ENCODE data around the gene ZNF576.
"Not testable (repeated sequence)": the region's sequence is repeated elsewhere in the genome, so short reads cannot be mapped to it uniquely, and the experiment has no call there.

The ZNF576 gene

DNA sequence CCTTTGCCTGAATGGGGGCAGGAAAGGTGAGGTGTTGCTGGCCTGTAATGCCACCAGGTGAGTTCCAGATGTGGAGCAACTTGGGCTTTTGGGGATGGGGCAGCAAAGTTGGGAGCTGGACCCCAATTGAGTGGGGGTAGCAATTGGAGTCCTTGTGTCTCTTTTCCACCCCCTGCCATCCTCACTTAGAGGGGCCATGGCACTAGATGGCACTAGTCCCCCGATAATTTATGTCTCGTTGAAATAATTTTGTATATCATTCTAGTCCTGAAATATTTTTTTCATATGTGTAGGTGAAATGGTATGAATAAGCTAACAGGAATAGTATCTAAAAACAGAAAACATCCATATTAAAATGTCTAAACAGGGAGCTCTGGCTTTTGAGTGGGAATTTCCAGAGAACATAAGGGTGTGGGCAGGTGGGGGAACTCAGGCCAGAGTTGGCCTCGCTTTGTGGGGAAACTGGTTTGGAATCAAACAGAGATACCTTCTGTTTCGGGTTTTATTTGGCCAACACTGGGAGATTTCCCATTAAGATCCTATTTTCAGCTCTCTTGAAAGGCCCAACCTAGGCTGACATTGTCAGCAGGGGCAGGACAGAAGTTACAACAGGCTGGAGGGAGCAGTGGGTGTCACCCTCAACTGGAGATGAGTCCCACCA is 3.4 kb downstream of the ZNF576 start:
- DNase-seq (ENCODE audit: low read depth): no peak

DNA sequence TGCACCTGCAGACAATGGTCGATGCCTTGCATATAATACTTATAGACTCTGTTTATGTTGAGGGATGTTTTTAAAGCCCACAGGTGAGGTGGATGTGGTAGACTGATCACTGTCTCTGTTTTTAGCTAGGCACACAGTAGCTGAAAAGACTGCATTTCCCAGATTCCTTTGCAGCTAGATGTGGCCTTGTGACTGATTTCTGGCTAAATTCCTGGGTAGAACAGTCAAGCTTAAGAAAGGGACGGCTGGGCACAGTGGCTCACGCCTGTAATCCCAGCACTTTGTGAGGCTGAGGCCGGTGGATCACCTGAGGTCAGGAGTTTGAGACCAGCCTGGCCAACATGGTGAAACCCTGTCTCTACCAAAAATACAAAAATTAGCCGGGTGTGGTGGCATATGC is 3.9 kb downstream of the ZNF576 start:
- DNase-seq (ENCODE audit: low read depth): not testable (repeated sequence)

DNA sequence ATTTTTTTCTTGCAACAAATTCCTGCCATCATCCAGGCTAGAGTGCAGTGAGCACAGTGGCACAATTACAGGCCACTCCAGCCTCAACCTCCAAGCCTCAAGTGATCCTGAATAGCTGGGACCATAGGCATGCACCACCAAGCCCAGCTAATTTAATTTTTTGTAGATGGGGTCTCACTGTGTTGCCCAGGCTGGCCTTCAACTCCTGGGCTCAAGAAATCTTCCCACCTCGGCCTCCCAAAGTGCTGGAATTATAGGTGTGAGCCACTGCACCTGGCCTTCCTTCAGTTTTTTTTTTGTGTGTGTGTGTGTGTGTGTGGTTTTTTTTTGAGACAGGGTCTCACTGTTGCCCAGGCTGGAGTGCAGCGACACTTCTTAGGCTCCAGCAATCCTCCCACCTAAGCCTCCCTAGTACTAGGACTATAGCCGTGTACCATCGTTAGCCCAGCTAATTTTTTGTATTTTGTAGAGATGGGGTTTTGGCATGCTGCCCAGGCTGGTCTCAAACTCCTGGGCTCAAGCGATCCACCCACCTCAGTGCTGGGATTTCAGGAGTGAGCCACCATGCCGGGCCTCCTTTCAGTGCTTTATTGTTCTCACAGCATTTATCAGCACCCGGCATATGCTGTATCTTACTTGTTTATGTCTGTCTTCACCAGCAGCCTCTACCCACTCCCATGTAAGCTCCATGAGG is 9.6 kb downstream of the ZNF576 start:
- no peak for DNase-seq (ENCODE audit: low read depth)

DNA sequence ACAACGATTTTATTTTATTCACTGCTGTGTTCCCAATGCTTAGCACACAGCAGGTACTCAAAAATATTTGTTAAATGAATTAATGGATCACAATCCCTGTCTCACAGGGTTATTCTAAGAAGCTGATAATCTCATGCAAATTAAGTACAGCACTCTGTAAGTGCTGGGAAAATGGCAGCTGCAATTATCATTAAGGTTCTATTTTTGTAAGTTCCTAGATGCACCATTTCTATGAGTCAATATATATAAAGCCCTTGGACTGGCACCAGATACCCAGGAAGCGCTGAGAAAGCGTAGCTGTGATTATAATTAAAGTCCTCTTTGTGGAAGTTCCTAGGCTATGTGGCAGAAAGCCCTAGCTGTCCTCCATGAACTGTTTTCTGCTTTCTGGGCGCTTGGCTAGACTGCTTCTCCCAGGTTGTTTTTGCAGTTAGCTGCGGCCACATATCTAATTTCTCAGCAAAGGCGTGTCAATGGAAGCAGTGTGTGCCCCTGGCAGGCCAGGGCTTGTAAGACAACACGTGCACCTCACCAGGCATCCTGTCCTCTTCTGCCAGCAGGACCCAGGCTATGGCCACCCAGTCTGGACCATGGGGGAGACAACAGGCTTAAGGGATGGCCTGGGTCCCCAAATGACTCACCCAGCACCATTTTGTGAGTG is 10.3 kb downstream of the ZNF576 start:
- DNase-seq (ENCODE audit: low read depth): no peak

DNA sequence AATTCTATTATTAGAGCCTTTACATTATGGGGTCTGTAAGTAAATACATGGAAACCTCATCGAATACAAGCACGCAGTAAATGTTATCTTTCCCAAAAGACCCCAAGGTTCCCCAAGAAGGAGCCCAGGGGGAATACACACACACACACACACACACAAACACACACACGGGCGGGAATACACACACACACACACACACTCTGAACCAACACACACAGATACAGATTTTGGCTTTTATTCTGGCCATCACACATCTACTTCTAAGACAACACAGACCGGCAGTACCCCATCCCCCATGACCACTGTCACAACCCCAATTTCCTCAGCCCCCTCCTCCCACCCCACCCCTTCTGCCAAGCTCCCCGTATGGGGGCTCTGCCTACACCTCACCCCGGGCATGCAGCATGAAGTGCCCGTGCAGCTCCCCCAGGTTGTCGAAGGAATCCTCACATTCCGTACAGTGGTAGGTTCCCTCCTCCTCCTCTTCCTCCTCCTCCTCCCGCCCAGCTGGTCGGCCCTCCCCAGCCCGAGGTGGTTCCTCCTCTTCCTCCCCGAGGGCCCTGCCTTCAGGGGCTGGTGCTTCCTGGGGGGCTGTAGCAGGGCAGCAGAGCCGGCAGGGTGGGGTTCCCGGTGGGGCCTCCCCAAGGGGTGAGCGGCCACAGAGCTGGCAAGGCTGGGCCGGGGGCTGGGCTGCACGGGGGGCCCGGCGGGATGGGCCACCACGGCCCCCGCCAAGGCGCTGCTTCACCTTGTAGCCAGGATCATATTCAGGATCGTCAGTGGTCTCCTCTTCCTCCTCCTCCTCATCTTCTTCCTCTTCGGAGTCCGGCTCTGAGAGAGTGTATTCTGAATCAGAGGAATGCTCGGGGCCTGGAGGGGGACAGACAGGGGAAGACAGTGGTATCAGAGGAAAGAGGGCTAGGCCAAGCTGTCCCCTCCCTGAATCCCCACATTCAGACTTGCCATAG is 11.1 kb downstream of the ZNF576 start:
- DNase-seq (ENCODE audit: low read depth): no peak

DNA sequence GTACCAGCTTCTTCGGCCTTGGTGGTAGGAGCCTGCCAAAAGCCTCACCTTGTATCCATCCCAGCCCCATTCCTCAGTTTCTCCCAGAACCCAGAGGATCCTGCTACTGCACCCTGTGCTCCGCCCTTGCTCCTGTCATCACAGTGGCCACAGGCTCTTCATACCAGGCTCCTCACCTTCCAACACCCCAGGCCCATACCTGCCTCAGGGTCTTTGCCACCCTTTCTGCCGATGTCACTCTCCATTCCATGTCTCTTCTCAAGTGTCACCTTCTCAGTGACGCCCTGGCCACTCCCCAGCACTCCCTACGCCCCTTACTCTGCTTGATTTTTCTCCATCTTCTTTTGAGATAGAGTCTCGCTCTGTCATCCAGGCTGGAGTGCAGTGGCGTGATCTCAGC is 13.5 kb downstream of the ZNF576 start:
- no peak for DNase-seq (ENCODE audit: low read depth)

DNA sequence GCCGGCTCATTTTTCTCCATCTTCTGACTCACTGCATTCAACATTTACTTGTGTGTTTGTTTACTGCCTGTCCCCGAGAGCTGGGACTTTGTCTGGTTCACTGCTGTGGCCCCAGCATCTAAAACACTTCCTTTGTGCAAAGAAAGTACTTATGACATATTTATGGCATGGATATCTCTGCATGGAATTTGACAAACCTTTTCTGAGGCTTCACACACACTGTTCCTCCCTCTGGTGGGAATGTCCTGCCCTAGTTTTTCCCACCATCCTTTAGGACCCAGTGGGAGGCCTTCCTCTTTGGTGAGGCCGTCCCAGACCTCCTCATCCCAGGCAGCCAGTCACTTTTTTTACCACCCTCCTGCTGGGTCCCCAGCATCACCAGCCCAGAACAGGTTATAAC is 14.1 kb downstream of the ZNF576 start:
- DNase-seq (ENCODE audit: low read depth): peak; percentile 5

DNA sequence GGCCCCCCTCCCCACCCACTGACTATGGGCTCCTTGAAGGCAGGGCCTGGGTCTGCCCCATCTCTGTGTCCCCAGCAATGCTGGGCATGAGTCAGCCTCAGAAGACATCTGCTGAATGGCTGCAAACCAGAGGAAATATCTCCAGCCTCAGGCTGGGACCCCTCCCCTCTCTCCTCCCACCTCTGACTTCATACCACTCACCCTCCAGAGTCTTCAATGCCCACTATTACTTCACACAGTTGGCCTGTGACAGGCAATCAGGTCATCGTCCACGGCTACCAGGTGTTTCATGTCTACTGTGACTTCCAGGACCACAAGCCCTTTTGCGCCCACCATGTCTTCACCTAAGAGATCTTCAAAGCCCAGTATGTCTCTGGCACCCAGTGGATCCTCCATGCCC is 15.4 kb downstream of the ZNF576 start, which contains the start of gene SRRM5:
Gene SRRM5 (plus strand): TSS at position 301 of the 400 bp plus-strand sequence. CDS start 34 bp downstream, at position 335.
- DNase-seq (ENCODE audit: low read depth): no peak

DNA sequence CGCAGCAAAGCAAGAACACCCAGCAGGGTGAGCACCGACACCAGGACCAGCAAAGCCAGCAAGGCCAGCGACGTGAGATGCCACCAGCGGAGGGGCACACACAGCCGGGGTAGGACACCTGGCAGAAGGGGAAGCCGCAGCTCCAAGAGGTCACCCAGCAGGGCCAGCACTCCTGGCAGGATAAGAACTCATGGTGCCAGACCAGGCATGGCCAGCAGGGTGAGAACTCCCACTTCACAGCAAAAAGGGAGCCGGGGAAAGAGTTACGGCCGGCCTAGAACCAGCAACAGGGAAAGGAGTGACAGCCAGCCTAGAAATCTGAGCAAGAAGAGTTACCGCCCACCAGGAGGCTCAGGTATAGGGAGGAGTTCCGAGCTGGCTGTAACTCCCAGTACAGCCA is 16.0 kb downstream of the ZNF576 start:
- no peak for DNase-seq (ENCODE audit: low read depth)

DNA sequence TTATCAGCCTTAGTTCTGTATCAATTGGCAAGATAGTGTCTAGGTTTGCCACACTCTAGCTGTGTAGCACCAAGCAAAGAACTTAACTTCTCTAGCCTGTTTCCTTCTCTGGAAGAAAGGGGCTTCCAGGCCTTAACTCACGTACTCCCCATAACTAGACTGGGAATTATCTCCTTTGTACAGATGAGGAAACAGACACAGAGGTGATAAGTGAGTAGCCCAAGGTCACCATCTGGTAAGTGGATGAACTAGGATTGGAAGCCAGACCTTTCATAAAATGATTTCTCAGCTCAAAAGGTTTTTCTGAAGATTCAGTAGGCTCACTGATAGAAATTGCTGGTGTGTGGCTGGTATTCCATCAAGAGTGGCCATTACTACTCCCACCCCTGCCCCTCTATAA is 19.9 kb downstream of the ZNF576 start:
- DNase-seq (ENCODE audit: low read depth): no peak

DNA sequence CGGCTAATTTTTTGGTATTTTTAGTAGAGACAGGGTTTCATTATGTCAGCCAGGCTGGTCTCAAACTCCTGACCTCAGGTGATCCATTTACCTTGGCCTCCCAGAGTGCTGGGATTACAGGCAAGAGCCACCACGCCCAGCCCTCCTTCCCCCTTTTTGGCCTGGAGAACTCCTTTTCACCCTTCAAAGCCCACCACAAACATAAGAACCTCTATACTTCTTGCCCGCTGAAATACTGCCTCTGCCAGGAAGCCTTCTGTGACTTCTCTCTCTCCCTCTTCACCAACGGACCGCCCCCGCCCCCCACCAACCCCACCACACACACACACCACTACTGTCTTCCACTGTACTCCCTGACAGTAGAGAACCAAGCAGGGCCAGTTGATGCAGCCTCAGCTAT is 20.6 kb downstream of the ZNF576 start:
- no peak for DNase-seq (ENCODE audit: low read depth)

DNA sequence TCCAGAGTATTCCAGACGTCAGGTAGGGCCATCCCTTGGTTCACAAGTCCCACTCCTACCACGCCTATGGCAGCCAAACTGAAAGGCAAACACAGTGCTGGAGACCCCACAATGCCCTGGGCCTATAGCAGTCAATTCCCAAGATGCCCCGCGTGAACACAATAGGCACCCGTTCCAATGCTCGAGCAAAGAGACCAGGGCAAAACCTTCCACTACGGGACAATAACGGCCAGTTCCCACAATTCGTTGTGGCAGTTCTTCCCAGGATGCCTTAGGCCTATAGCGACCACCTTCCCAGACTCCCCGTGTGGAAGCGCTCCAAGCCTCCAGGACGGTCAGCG is 22.5 kb downstream of the ZNF576 start:
- DNase-seq (ENCODE audit: low read depth): no peak

DNA sequence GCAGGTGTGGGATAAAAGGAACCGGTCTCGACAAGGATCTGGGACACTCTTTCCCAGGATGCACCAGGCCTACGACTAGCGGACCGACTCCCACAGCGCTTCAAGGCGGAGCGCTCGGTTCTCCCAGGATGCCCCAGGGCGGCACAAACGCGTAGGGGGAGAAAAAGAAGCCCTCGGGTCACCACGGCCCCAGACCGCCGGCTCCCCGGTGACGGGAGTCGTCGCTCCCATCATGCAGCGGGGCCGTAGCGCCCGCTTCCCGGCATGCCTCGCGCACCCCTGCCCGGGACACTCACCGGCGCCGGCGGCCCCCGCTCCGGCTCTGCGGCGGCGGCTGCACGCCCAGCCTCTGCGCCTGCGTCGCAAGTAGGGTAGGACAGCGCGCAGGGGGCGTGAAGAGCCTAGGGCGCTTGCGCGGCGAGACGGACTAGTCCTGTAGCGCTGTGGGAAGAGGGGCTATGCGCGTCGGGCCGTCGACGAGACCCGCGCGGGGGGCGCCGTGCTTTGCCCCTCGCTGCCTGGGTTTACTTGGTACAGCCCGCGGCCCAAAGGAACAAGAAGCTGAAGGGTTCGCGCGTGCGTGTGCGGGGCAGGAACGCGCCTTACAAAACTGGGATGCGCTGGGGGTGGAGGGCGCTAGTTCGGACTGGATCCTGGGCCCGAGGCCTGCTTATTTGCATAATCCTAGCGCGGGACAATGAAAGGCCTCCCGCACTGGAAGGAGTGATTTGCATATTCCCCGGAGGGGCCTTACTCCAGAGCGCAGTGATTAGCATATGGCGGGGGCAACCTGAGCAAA is 23.1 kb downstream of the ZNF576 start, which contains the start of gene ZNF428:
Gene ZNF428 (minus strand): TSS at position 368 of the 799 bp plus-strand sequence. CDS start 5,325 bp downstream, outside the sequence.
- DNase-seq (ENCODE audit: low read depth): peak; percentile 67

DNA sequence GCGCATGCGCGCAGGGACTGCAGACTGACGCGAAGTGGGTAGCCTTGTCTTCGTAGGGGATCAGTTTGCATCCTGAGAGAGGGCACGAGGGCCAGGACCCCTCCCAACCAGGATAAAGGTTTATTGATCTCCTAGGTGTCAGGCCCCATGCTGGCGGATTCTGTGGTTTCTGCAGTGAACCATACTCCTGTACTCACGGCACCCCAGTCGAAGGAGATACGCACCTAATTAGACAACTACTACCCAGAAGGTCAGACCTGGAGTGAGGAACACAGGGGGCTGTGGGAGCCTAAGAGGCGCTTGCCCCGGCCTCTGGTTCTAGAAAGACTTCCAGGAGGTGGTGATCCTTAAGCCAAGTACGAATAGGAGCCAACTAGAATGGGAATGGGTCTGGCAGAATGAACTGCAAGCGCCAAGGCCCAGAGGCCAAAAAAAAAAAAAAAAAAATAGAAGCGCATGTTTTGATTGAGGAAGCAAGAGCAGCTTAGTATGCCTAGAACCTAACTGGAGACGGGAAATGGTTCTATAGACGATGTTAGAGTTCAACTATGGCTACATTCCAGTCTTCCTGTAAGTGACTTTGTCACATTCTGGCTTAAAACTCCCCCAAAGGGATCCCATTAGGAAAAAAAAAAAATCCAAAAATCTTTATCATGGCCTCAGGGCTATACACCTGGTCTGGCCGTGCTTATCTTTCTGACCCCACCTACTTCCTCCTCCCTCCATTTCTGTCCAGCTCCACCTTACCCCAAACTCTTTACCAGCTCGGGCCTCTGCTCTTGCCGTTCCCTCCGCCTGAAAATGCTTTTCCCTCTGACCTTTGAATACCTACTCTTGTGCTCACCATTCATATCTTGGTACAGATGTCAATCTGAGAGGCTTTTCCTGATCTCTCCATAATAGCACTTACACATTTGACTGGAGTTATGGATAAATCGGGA is 23.9 kb downstream of the ZNF576 start:
- DNase-seq (ENCODE audit: low read depth): no peak

DNA sequence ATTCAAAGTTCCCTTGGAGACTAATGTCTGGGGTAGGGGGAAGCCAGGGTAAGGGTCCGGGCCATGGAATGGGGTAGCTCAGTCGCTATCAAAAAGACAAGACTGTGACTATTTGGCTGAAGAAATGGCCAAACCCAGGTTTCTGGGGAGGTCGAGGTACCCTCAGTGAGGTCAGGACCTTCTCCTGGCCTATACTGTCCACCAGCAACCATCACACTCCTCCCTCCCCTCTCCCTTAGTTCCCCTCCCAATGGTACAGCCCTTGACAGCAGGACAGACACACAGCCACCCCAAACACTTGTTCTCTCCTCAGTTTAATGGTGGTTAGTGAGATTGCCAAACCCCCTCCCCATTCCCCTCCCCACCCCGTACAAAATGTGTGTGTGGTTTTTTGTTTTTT is 25.7 kb downstream of the ZNF576 start:
- DNase-seq (ENCODE audit: low read depth): no peak

DNA sequence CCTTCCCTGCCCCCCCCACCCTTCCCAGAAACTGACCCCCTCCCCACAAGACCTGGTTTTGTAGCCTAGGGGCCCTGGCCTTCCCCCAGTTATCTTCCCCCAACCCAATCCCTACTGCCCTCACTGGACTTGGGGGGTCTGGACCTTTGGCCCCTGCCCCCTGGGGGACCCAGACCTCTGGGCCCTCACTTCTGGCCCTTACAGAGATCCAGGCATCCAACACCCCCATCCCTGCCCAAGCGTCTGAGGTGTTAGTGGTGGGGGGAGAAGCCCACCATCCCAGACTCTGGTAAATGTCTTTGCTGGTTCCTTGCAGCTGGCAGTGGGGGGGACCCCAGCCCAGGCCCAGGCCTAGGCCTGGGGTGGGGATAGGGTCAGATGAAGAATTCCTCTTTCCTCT is 26.6 kb downstream of the ZNF576 start:
- DNase-seq (ENCODE audit: low read depth): no peak

DNA sequence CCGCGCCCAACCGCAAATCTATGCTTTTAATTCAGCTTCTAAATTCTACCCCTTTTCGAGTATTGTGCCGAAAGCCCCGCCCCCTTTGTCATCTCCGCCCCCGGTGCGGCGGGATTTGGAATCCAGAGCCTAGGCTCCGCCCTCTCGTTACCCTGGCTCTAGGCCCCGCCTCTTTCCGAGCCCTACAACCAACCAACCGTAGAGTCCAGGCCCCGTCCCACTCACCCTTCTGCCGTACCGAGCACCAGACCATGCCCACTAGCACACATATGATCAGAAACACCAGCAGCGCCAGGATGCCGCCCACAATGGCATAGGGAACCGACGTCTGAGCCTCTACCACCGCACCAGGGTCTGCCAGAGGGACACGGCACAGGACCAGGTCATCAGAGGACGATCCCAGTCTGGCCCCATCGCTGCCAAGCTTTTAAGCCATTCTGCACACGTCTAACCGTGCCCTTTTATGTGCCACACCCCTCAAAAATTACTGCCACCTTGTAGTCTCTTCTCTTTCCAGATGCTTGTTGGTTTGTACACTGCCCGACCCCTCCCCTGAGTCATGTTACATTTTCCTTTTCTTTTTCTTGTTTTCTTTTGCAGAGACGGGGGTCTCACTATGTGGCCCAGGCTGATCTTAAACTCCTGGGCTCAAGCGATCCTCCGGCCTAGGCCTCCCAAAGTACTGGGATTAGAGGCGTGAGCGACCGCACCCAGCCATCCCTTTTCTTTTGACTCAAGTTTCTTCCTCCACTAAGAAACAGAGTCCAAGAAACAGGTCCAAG is 27.7 kb downstream of the ZNF576 start:
- DNase-seq (ENCODE audit: low read depth): no peak

DNA sequence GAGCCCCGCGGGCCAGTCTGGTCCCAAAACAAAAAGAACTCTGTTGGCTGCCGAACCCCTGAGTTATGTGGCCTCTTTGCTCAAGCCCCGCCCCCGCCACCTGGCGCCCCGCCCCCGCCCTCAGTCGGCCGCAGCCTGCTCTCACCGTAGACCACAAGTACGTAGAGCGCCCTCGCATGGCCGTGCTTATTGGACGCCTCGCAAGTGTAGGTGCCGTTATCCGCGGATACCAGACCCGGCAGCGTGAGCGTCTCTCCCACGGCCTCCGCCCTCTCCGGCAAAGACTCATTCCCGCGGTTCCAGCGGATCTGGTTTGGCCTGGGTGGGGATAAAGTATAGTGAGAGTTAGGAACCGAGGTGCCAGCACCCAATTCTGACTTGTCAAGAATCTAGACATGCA is 28.5 kb downstream of the ZNF576 start:
- DNase-seq (ENCODE audit: low read depth): no peak

DNA sequence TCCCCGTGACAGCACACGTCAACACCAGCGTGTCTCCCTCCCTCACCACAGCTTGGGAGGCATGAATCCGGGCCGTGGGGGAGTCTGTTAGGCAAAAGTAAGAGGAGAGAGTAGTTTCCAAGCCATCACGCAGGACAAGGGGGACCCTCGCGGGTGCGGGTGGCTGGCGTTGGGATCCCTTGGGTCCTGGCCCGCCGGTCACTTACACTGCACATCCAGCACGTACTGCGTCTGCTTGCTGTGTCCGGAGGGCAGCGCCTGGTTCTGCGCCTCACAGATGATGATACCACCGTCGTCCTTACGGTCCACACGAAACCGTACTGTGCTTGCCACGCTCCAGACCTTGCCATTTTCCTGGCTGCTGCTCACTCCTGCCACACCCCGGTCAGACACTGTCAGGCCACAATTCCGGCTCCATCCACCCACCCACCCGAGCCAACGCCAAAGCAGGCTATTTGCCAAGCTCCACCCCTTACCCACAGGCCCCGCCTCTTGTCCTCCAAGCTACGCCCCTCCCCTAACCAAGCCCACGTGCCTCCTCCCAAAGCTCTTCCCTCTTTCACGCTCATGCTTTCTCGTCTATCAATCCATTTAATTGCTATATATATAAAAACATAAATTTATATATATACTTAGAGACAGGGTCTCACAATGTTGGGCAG is 29.7 kb downstream of the ZNF576 start:
- DNase-seq (ENCODE audit: low read depth): no peak
